HCT116 (cell line): ENCODE measurements around the gene BZW2. TPM values are rescaled to one million over a fixed set of nuclear protein-coding genes. Genes with fewer than 3 reads are reported as not detected.

Experiments
- ATAC-seq: fragments of 200-7000 bp; cut with Tn5 transposase; 2 replicates; pipeline ENCODE4 v1.9.1; 2020; ENCODE audit warnings: mild to moderate bottlenecking, moderate library complexity
- BruUV-seq: library from RNA; stranded (reverse); fragments of 400-500 nt; replicated peaks from 2 replicates; lab custom pipeline; 2021; lab: Mats Ljungman, UMichigan
- CTCF ChIA-PET: fragments of 300-600 bp; sonication (Branson Sonifier 250); formaldehyde crosslinking; loops from one replicate; lab custom pipeline; 2021; ENCODE audit warnings: antibody characterized with exemption; lab: Charles Lee
- POLR2A ChIA-PET: fragments of 300-600, 350-600 bp; sonication (Branson Sonifier 250); formaldehyde crosslinking; loops from one replicate; lab custom pipeline; 2021; ENCODE audit warnings: antibody characterized with exemption; lab: Charles Lee
- RAD21 ChIA-PET, 2 experiments: fragments of 300-600 bp; sonication (Branson Sonifier 250); formaldehyde crosslinking; loops; one replicate each; lab custom pipeline; 2023; ENCODE audit warnings: low total read pairs in 2 of 2; ENCODE audit not compliant: uncharacterized antibody in 2 of 2, unreplicated experiment in 2 of 2, low non-redundant PET in 1 of 2; lab: Charles Lee
- DNase-seq: peaks from one replicate; pipeline ENCODE4 v3.0.0-alpha.2; 2010; ENCODE audit warnings: low read depth, low spot score
- H2AFZ ChIP-seq: fragments of 200-600 bp; shearing (Covaris generic), sonication (generic); 2 replicates; pipeline ENCODE4 v1.6.1; 2017; ENCODE audit warnings: low read depth, mixed run types, mixed read lengths, antibody characterized with exemption, low read length; ENCODE audit not compliant: poor library complexity, severe bottlenecking
- H3K27ac ChIP-seq: 2 replicates; pipeline ENCODE4 v1.5.1; 2012; ENCODE audit warnings: low read depth, low read length
- H3K27me3 ChIP-seq: fragments of 200-600 bp; sonication (generic); 2 replicates; pipeline ENCODE4 v1.6.1; 2016; ENCODE audit warnings: mixed run types, low read length, mixed read lengths; ENCODE audit not compliant: insufficient read depth
- H3K36me3 ChIP-seq, 2 experiments: fragments of 200-500 bp in 1 of 2; fragments of 200-600 bp in 1 of 2; sonication (Bioruptor generic) in 1 of 2; sonication (generic) in 1 of 2; 2 replicates each; pipeline versions ENCODE4 v1.5.1 to v1.6.1; 2014 to 2016; ENCODE audit warnings: low read length in 2 of 2, inconsistent platforms in 1 of 2, mixed read lengths in 1 of 2, mixed run types in 1 of 2; ENCODE audit not compliant: insufficient read depth in 2 of 2, control insufficient read depth in 1 of 2
- H3K4me1 ChIP-seq, 2 experiments: fragments of 200-600 bp in 1 of 2; sonication (generic) in 1 of 2; 2 replicates each; pipeline versions ENCODE4 v1.5.1 to v1.6.1; 2012 to 2017; ENCODE audit warnings: low read length in 2 of 2, inconsistent platforms in 1 of 2, mild to moderate bottlenecking in 1 of 2, mixed read lengths in 1 of 2, mixed run types in 1 of 2, moderate library complexity in 1 of 2; ENCODE audit not compliant: insufficient read depth in 2 of 2, control insufficient read depth in 1 of 2
- H3K4me2 ChIP-seq: fragments of 200-600 bp; sonication (generic); 2 replicates; pipeline ENCODE4 v1.6.1; 2017; ENCODE audit warnings: mixed run types, low read length, mixed read lengths
- H3K4me3 ChIP-seq, 2 experiments: fragments of 200-600 bp in 1 of 2; sonication (generic) in 1 of 2; replicated peaks in 1 of 2; 2 replicates each; pipeline ENCODE4 v1.5.1; 2011 to 2016; ENCODE audit warnings: low read length in 2 of 2, control low read depth in 1 of 2, low read depth in 1 of 2, mild to moderate bottlenecking in 1 of 2, mixed read lengths in 1 of 2, mixed run types in 1 of 2
- H3K79me2 ChIP-seq: fragments of 200-600 bp; sonication (generic); 2 replicates; pipeline ENCODE4 v1.6.1; 2017; ENCODE audit warnings: mild to moderate bottlenecking, mixed run types, low read length, moderate library complexity, mixed read lengths; ENCODE audit not compliant: insufficient read depth
- H3K9ac ChIP-seq: fragments of 200-600 bp; sonication (generic); 2 replicates; pipeline ENCODE4 v1.6.1; 2016; ENCODE audit warnings: low read length, mixed read lengths
- H3K9me2 ChIP-seq: fragments of 200-600 bp; sonication (generic), shearing (Covaris generic); 2 replicates; pipeline ENCODE4 v1.6.1; 2017; ENCODE audit warnings: mixed run types, mild to moderate bottlenecking, moderate library complexity; ENCODE audit not compliant: insufficient read depth
- H3K9me3 ChIP-seq, 2 experiments: fragments of 200-500 bp in 1 of 2; fragments of 200-600 bp in 1 of 2; sonication (Bioruptor generic) in 1 of 2; sonication (generic) in 1 of 2; 2 replicates each; pipeline ENCODE4 v1.6.1; 2014 to 2017; ENCODE audit warnings: low read length in 2 of 2, mixed read lengths in 2 of 2, inconsistent platforms in 1 of 2, low read depth in 1 of 2, mild to moderate bottlenecking in 1 of 2, mixed run types in 1 of 2, moderate library complexity in 1 of 2; ENCODE audit not compliant: control insufficient read depth in 1 of 2, insufficient read depth in 1 of 2
- H4K20me1 ChIP-seq: fragments of 200-600 bp; sonication (generic), shearing (Covaris generic); 2 replicates; pipeline ENCODE4 v1.6.1; 2017; ENCODE audit warnings: mixed run types, mild to moderate bottlenecking, moderate library complexity; ENCODE audit not compliant: insufficient read depth
- CBX3 ChIP-seq: IDR thresholded peaks from 2 replicates; pipeline ENCODE4 v1.6.1; 2012; ENCODE audit warnings: low read depth
- EGR1 ChIP-seq: IDR thresholded peaks from 2 replicates; pipeline ENCODE4 v1.6.1; 2012; ENCODE audit warnings: low read depth
- ELF1 ChIP-seq: IDR thresholded peaks from 2 replicates; pipeline ENCODE4 v1.6.1; 2012; ENCODE audit warnings: low read depth, borderline replicate concordance
- EZH2 ChIP-seq: fragments of 200-600 bp; sonication (generic); IDR thresholded peaks from 2 replicates; pipeline ENCODE4 v1.6.1; 2017; ENCODE audit warnings: antibody characterized with exemption, mixed run types
- JUND ChIP-seq: IDR thresholded peaks from 2 replicates; pipeline ENCODE4 v1.6.1; 2012
- MAX ChIP-seq: IDR thresholded peaks from 2 replicates; pipeline ENCODE4 v1.6.1; 2012
- POLR2A ChIP-seq: IDR thresholded peaks from 2 replicates; pipeline ENCODE4 v1.7.0; 2011; ENCODE audit warnings: borderline replicate concordance; ENCODE audit not compliant: insufficient read depth, insufficient read length; ENCODE audit errors: extremely low read depth
- POLR2AphosphoS5 ChIP-seq: IDR thresholded peaks from 2 replicates; pipeline ENCODE4 v1.6.1; 2011; ENCODE audit warnings: mild to moderate bottlenecking, low read depth, low read length, moderate library complexity
- SIN3A ChIP-seq: IDR thresholded peaks from 2 replicates; pipeline ENCODE4 v1.6.1; 2012; ENCODE audit warnings: low read depth
- SP1 ChIP-seq: IDR thresholded peaks from 2 replicates; pipeline ENCODE4 v1.6.1; 2012; ENCODE audit warnings: low read depth
- SRF ChIP-seq: IDR thresholded peaks from 2 replicates; pipeline ENCODE4 v1.6.1; 2012; ENCODE audit warnings: low read depth
- TCF7L2 ChIP-seq: IDR thresholded peaks from 2 replicates; pipeline ENCODE4 v1.7.0; 2011; ENCODE audit warnings: borderline replicate concordance, inconsistent platforms; ENCODE audit not compliant: insufficient read depth, insufficient read length; ENCODE audit errors: extremely low read depth
- YY1 ChIP-seq: IDR thresholded peaks from 2 replicates; pipeline ENCODE4 v1.6.1; 2011; ENCODE audit warnings: low read length, low read depth, moderate library complexity, mild to moderate bottlenecking; ENCODE audit not compliant: insufficient replicate concordance; ENCODE audit errors: extremely low read depth
- ZFX ChIP-seq: fragments of 450-650 bp; IDR thresholded peaks from 2 replicates; pipeline ENCODE4 v1.6.1; 2017
- intact Hi-C: fragments of 100-400 bp; cut with micrococcal nuclease; formaldehyde crosslinking; loops from 2 replicates; pipeline ENCODE4 v1.10.0; 2022
- total RNA-seq: library from RNA; stranded (reverse); gene quantifications from one replicate; pipeline ENCODE4 v1.2.1, GENCODE V29; 2021; ENCODE audit not compliant: unreplicated experiment
- TF ChIP-seq, protein P1 (sequence below), 3 experiments: fragments of 200-600 bp in 1 of 3; sonication (generic) in 1 of 3; IDR thresholded peaks in 2 of 3; conservative IDR thresholded peaks in 1 of 3; 2 replicates each; pipeline ENCODE4 v1.5.1; 2012 to 2017; ENCODE audit warnings: low read depth in 2 of 3, low read length in 2 of 3, antibody characterized with exemption in 1 of 3, borderline replicate concordance in 1 of 3, control low read depth in 1 of 3, mild to moderate bottlenecking in 1 of 3, mixed read lengths in 1 of 3, mixed run types in 1 of 3, moderate library complexity in 1 of 3; ENCODE audit not compliant: insufficient read depth in 1 of 3

Gene BZW2
- total RNA-seq, 1 experiment from 2014 or later, result 119 TPM

DNA sequence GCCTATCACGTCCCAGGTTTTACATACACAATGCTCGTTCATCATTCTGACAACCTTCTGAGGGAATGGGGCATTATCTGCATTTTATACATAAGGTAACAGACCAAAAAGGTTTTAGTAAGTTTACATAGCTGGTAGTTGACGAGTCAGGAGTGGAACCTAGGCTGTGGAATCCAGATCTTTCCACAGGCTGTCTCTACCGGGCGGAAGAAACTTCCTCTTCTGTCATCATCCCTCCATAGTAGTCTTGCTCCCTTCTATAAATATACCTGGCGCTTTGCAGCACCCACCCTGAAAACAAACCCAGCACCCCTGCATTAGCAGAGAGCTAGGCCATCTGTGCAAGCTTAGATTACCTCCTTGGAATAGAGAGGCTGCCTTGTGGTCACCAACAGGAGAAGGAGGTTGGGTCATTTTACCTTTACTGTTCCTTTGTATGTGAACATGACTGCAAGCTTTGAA is 108.9 kb downstream of the BZW2 start:
- CTCF ChIA-PET, result no interaction called here
- peak overlapping the region; percentile 64; the same call in 1 of the 2 replicates for H3K9ac ChIP-seq
- intact Hi-C loops, result loop anchor here (5.0 kb wide), 1 partner anchor 108 kb away; the partner anchor contains the start of genes ANKMY2 and BZW2

More for the DNA sequence above, 108.9 kb downstream of the BZW2 start:
- H3K27me3 ChIP-seq, result no peaks in the 10 kb centered on the region
- no peak for ATAC-seq
- no peak overlapping the region for H3K27ac ChIP-seq
- H3K79me2 ChIP-seq, result 0 out of 2 replicates have a peak, but pooled peaks cover 7% of the 10 kb centered on the region
- ChIA-PET POLR2A (no interaction called here), RAD21 (no interaction called here)
- no peaks in the 10 kb centered on the region for H3K36me3 ChIP-seq
- DNase-seq, result no peak
- H2AFZ ChIP-seq, result no peak overlapping the region
- no peaks in the 10 kb centered on the region for H3K9me2 ChIP-seq
- no peaks in the 10 kb centered on the region for H4K20me1 ChIP-seq
- H3K9me3 ChIP-seq, result no peaks in the 10 kb centered on the region
- H3K4me1 ChIP-seq, result peaks cover 8 to 15% of the 10 kb centered on the region in 2 experiments; a peak in 3 of 4 replicates
- TF ChIP-seq TCF7L2 (no peak), POLR2AphosphoS5 (no peak), YY1 (no peak), MAX (no peak), POLR2A (no peak), JUND (no peak), EGR1 (no peak), ZFX (no peak), EZH2 (no peak), ELF1 (no peak), SP1 (no peak), SIN3A (no peak), CBX3 (no peak), SRF (no peak)
- TF ChIP-seq, protein P1, sequence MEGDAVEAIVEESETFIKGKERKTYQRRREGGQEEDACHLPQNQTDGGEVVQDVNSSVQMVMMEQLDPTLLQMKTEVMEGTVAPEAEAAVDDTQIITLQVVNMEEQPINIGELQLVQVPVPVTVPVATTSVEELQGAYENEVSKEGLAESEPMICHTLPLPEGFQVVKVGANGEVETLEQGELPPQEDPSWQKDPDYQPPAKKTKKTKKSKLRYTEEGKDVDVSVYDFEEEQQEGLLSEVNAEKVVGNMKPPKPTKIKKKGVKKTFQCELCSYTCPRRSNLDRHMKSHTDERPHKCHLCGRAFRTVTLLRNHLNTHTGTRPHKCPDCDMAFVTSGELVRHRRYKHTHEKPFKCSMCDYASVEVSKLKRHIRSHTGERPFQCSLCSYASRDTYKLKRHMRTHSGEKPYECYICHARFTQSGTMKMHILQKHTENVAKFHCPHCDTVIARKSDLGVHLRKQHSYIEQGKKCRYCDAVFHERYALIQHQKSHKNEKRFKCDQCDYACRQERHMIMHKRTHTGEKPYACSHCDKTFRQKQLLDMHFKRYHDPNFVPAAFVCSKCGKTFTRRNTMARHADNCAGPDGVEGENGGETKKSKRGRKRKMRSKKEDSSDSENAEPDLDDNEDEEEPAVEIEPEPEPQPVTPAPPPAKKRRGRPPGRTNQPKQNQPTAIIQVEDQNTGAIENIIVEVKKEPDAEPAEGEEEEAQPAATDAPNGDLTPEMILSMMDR (IDR thresholded peaks at IDR 0.05 in 2 of 3, conservative IDR thresholded peaks at IDR 0.05 in 1 of 3; ENCODE audit: borderline replicate concordance in 1 of 3, insufficient read depth in 1 of 3, low read depth in 2 of 3, low read length in 2 of 3), result no peak
- H3K4me2 ChIP-seq, result peak overlapping the region; percentile 94
- peak overlapping the region; percentile 75 to 80 for H3K4me3 ChIP-seq
- BruUV-seq, result TSS peak; percentile 52
